ENCODE results near the gene NKAP. TPM values are rescaled to one million over a fixed set of nuclear protein-coding genes. Genes with fewer than 3 reads are reported as not detected.
A peak's percentile ranks its signal among the peaks of the same experiment; 100 is the strongest.

The NKAP gene
- 9.0 to 10.0 TPM (median 9.3 TPM) in 3 replicates for total RNA-seq

DNA sequence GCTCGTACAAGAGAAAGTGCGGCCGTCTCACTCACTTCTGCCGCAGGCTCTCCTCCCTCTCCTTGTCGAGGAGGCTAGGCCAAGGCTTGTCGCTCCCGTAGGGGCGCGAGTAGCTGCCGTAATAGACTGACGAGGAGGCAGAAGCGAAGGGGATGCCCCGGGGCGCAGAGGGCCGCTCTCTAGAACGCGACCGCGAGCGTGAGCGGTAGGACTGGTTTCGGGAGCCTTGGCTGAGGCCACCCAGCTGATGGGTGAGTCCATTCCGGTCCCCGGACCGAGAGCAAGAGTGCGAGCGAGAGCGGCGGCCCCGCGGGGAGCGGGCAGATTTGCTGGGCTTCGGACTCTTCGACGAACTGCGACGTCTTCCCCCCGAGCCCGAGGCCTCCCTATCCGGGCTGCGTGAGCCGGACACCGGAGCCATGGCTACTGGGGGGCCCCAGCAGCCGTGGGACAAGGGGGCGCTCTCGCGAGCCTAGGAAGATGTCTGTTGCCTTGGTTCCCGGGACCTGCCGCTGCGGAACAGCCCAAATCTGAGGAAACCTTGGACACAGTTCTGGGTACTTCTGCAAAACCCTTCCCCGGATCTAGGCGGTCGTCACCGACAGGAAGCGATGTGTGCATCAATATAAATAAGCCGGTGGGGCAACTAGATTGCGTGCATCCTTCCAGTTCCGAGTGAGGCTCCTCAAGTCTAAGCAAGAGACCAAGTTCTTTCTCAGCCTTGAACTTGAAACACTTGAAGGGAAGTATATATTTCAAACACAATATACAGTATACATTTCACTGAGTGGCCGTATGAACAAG lies at the start of gene NKAP:
NKAP (minus strand) TSS at position 567 of the 804 bp plus-strand sequence; CDS start at position 421, 146 bp downstream.
- H3K4me3 Mint-ChIP-seq = peak within 1 kb of the TSS; percentile 85
- H3K4me1 Mint-ChIP-seq = peaks cover 8% of the 10 kb centered on the region
- peaks cover 4% of the 10 kb centered on the region for H3K36me3 Mint-ChIP-seq
- no peaks in the 10 kb centered on the region for H3K27me3 Mint-ChIP-seq (ENCODE audit: low read depth)
- H3K27ac Mint-ChIP-seq = peak within 1 kb of the TSS; percentile 95
- peak; percentile 42 to 84 for DNase-seq (ENCODE audit: low spot score in 2 of 2, unreplicated experiment in 2 of 2)
- H3K9me3 Mint-ChIP-seq = peaks cover 13% of the 10 kb centered on the region
- TF ChIP-seq, protein P1, sequence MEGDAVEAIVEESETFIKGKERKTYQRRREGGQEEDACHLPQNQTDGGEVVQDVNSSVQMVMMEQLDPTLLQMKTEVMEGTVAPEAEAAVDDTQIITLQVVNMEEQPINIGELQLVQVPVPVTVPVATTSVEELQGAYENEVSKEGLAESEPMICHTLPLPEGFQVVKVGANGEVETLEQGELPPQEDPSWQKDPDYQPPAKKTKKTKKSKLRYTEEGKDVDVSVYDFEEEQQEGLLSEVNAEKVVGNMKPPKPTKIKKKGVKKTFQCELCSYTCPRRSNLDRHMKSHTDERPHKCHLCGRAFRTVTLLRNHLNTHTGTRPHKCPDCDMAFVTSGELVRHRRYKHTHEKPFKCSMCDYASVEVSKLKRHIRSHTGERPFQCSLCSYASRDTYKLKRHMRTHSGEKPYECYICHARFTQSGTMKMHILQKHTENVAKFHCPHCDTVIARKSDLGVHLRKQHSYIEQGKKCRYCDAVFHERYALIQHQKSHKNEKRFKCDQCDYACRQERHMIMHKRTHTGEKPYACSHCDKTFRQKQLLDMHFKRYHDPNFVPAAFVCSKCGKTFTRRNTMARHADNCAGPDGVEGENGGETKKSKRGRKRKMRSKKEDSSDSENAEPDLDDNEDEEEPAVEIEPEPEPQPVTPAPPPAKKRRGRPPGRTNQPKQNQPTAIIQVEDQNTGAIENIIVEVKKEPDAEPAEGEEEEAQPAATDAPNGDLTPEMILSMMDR (IDR thresholded peaks at IDR 0.05; ENCODE audit: unreplicated experiment) = no peak

DNA sequence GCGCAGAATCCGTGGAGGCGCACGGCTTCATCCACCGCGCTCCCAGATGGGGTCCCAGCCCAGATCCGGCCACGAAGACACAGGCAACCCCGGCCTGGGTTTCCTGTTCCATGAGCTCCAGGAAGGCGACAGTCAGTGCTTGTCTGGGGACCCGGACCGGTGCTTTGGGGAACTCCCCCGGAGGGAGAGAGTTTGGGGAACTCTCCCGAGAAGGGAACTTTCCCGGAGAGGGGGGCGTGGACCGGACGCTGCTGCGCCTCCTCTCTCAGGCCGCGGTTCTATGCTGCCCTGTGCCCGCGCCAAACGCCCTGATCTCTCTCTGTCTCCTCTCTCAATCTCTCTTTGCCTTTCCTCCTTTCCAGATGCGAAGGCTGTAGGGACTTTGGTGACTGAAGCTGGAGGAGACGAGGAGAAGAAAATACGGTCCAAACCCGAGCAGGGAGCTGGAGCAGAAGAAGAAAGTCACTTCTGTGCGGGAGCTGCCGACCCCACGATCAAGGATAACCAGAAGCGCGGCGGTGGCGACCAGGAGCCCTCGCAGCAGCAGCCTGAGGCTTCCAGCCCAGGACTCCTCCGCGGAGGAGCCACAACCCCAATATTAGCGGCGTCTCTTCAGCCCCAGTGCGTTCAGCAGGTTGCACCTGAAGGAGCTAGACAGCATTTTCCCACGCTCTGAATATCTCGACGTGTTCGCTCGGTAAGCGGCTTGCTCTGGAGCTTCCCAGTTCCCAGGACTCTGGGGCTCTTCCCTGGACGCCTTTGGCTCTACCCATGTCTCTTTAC lies 47.6 kb upstream of the NKAP start:
- peaks cover 3% of the 10 kb centered on the region for H3K9me3 Mint-ChIP-seq
- H3K27me3 Mint-ChIP-seq (ENCODE audit: low read depth) = peaks cover 74% of the 10 kb centered on the region
- TF ChIP-seq, protein P1 (IDR thresholded peaks at IDR 0.05; ENCODE audit: unreplicated experiment) = no peak
- DNase-seq (ENCODE audit: low spot score in 2 of 2, unreplicated experiment in 2 of 2) = no peak
- H3K36me3 Mint-ChIP-seq = no peaks in the 10 kb centered on the region
- H3K27ac Mint-ChIP-seq = no peak overlapping the region
- H3K4me1 Mint-ChIP-seq = peaks cover 11% of the 10 kb centered on the region
- peak overlapping the region; percentile 72 for H3K4me3 Mint-ChIP-seq

DNA sequence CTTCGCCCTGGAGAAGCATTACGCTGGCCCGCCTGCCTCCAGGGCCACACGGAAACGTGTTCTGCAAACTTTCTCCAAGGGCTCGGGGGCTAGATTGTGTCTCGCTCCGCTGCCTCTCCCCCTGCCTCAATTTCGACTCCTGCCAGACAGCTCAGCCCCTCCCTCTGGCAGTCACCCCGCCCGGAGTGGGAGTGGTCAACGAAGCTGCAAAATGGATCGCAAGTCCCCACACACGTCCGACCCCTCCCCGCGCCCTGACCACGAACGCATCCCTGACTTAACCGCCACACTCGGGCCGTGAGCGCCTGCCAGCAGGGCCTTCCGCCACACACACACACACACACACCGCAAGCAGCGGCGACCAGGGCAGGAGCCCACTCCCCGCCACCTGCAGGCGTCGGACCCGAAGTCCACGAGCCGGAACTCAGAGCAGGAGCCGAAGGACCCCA lies 47.0 kb upstream of the NKAP start:
- no peaks in the 10 kb centered on the region for H3K36me3 Mint-ChIP-seq
- TF ChIP-seq, protein P1 (IDR thresholded peaks at IDR 0.05; ENCODE audit: unreplicated experiment) = no peak
- H3K9me3 Mint-ChIP-seq = peaks cover 8% of the 10 kb centered on the region
- DNase-seq (ENCODE audit: low spot score in 2 of 2, unreplicated experiment in 2 of 2) = no peak
- peaks cover 11% of the 10 kb centered on the region for H3K4me1 Mint-ChIP-seq
- H3K4me3 Mint-ChIP-seq = peak overlapping the region; percentile 72
- H3K27ac Mint-ChIP-seq = no peak overlapping the region
- peaks cover 68% of the 10 kb centered on the region for H3K27me3 Mint-ChIP-seq (ENCODE audit: low read depth)

DNA sequence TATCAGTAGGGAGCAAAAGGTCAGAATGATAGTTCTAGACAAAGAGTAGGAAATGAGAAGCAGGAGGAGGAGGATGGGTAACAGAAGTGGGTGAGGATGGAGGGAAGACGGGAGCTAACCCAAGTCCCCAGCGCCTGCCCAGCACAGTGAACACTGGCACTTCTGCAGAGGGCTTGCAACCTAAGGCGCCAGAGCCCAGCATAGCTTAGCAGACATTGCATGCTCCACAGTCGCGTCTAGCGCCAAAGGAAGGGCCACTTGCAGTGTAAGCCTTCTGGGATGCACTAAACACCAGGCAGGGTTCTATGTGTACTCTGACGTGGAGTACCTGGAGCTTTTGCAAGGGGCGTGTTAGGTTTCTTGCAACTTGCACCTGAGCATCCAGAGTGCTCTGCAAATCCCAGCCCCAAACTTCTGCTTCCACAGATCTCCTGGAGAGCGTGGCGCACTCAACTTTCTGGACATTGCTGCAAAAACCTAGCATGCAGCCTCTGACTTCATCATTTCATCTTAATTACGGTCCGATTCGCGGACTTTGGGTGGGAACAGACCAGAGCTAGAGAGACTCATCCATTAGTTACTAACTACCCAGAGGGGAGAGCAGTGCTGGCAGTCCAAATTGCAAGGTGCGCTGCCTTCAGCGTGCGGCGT lies 46.5 kb upstream of the NKAP start:
- Mint-ChIP-seq H3K36me3 (no peaks in the 10 kb centered on the region), H3K27ac (no peak overlapping the region), H3K9me3 (peaks cover 14% of the 10 kb centered on the region), H3K4me1 (peaks cover 13% of the 10 kb centered on the region), H3K27me3 (ENCODE audit: low read depth) (peaks cover 62% of the 10 kb centered on the region), H3K4me3 (peak overlapping the region; percentile 72)
- no peak for DNase-seq (ENCODE audit: low spot score in 2 of 2, unreplicated experiment in 2 of 2)
- TF ChIP-seq, protein P1 (IDR thresholded peaks at IDR 0.05; ENCODE audit: unreplicated experiment) = no peak

DNA sequence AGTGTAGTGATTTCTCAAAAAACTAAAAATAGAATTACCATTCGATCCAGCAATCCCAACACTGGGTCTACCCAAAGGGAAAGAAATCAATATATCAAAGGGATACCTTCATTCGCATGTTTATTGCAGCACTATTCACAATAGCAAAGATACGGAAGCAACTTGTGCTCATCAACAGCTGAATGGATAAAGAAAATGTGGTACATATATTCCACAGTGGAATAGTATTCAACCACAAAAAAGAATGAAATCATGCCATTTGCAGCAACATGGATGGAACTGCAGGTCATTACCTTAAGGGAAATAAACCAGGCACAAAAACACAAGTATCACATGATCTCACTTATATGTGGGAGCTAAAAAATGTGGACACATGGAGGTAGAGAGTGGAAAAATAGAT lies 42.7 kb upstream of the NKAP start:
- Mint-ChIP-seq H3K4me1 (peaks cover 22% of the 10 kb centered on the region), H3K36me3 (no peaks in the 10 kb centered on the region), H3K9me3 (peaks cover 20% of the 10 kb centered on the region), H3K27me3 (ENCODE audit: low read depth) (peaks cover 27% of the 10 kb centered on the region), H3K4me3 (no peak overlapping the region), H3K27ac (no peak overlapping the region)
- TF ChIP-seq, protein P1 (IDR thresholded peaks at IDR 0.05; ENCODE audit: unreplicated experiment) = no peak
- DNase-seq (ENCODE audit: low spot score in 2 of 2, unreplicated experiment in 2 of 2) = no peak
